H9 (cell line): ENCODE data around the gene DOCK2. TPM values are rescaled to one million over a fixed set of nuclear protein-coding genes. Genes with fewer than 3 reads are reported as not detected.

Experiments used
- DNase-seq: peaks from one replicate; pipeline ENCODE4 v3.0.0-alpha.2; 2017
- H2AFZ ChIP-seq: one replicate; pipeline ENCODE4 v1.6.1; 2013; ENCODE audit warnings: mild to moderate bottlenecking, low read length, control low read depth, moderate library complexity
- H2AK5ac ChIP-seq: 2 replicates; pipeline ENCODE4 v1.6.1; 2013; ENCODE audit warnings: low read length, control low read depth, mixed read lengths; ENCODE audit not compliant: insufficient read length
- H2BK120ac ChIP-seq: one replicate; pipeline ENCODE4 v1.6.1; 2013; ENCODE audit warnings: low read depth, mild to moderate bottlenecking, low read length, control low read depth, inconsistent platforms; ENCODE audit not compliant: poor library complexity, severe bottlenecking
- H2BK12ac ChIP-seq: 2 replicates; pipeline ENCODE4 v1.6.1; 2013; ENCODE audit warnings: low read length, control low read depth, mixed read lengths, low read depth; ENCODE audit not compliant: insufficient read length
- H2BK15ac ChIP-seq: 2 replicates; pipeline ENCODE4 v1.6.1; 2013; ENCODE audit warnings: low read depth, low read length, control low read depth
- H2BK20ac ChIP-seq: one replicate; pipeline ENCODE4 v1.6.1; 2013; ENCODE audit warnings: low read depth, mild to moderate bottlenecking, low read length, control low read depth, inconsistent platforms; ENCODE audit not compliant: poor library complexity, severe bottlenecking
- H2BK5ac ChIP-seq: 2 replicates; pipeline ENCODE4 v1.6.1; 2013; ENCODE audit warnings: low read length, control low read depth, mixed read lengths; ENCODE audit not compliant: insufficient read length
- H3K14ac ChIP-seq: 2 replicates; pipeline ENCODE4 v1.6.1; 2013; ENCODE audit warnings: low read length, control low read depth; ENCODE audit not compliant: insufficient read depth
- H3K18ac ChIP-seq: 2 replicates; pipeline ENCODE4 v1.6.1; 2013; ENCODE audit warnings: low read depth, mild to moderate bottlenecking, mixed read lengths, low read length, control low read depth; ENCODE audit not compliant: insufficient read length
- H3K23ac ChIP-seq: 2 replicates; pipeline ENCODE4 v1.6.1; 2013; ENCODE audit warnings: low read length, control low read depth, mixed read lengths, low read depth; ENCODE audit not compliant: insufficient read length
- H3K23me2 ChIP-seq: 2 replicates; pipeline ENCODE4 v1.6.1; 2013; ENCODE audit warnings: low read depth, mild to moderate bottlenecking, mixed read lengths, low read length, control low read depth; ENCODE audit not compliant: insufficient read length, poor library complexity, severe bottlenecking
- H3K27ac ChIP-seq: 2 replicates; pipeline ENCODE4 v1.5.1; 2013; ENCODE audit warnings: low read length, control low read depth, mixed read lengths, low read depth; ENCODE audit not compliant: insufficient read length
- H3K27me3 ChIP-seq: 2 replicates; pipeline ENCODE4 v1.6.1; 2013; ENCODE audit warnings: low read length, control low read depth, inconsistent platforms; ENCODE audit not compliant: insufficient read depth
- H3K4ac ChIP-seq: 2 replicates; pipeline ENCODE4 v1.6.1; 2013; ENCODE audit warnings: low read depth, mild to moderate bottlenecking, control low read depth, inconsistent platforms, low read length, moderate library complexity
- H3K4me1 ChIP-seq: 2 replicates; pipeline ENCODE4 v1.6.1; 2013; ENCODE audit warnings: low read length, control low read depth, inconsistent platforms; ENCODE audit not compliant: insufficient read depth
- H3K4me2 ChIP-seq: 2 replicates; pipeline ENCODE4 v1.6.1; 2013; ENCODE audit warnings: low read length, control low read depth, mixed read lengths; ENCODE audit not compliant: insufficient read length, insufficient read depth
- H3K56ac ChIP-seq: 2 replicates; pipeline ENCODE4 v1.6.1; 2013; ENCODE audit warnings: low read depth, mild to moderate bottlenecking, mixed read lengths, low read length, control low read depth; ENCODE audit not compliant: insufficient read length
- H3K79me1 ChIP-seq: 2 replicates; pipeline ENCODE4 v1.6.1; 2013; ENCODE audit warnings: low read depth, mild to moderate bottlenecking, moderate library complexity, low read length, control low read depth, inconsistent platforms; ENCODE audit not compliant: insufficient read depth, poor library complexity, severe bottlenecking
- H3K79me2 ChIP-seq: 2 replicates; pipeline ENCODE4 v1.6.1; 2013; ENCODE audit warnings: low read length, control low read depth, inconsistent platforms; ENCODE audit not compliant: insufficient read depth
- H3K9ac ChIP-seq: 2 replicates; pipeline ENCODE4 v1.6.1; 2013; ENCODE audit warnings: low read length, control low read depth, mixed read lengths; ENCODE audit not compliant: insufficient read length; ENCODE audit errors: extremely low read depth
- H3K9me3 ChIP-seq: one replicate; pipeline ENCODE4 v1.6.1; 2013; ENCODE audit warnings: low read depth, low read length, inconsistent platforms; ENCODE audit not compliant: control insufficient read depth
- H3T11ph ChIP-seq: one replicate; pipeline ENCODE4 v1.6.1; 2013; ENCODE audit warnings: mild to moderate bottlenecking, low read length, control low read depth, inconsistent platforms
- H4K20me1 ChIP-seq: one replicate; pipeline ENCODE4 v1.6.1; 2013; ENCODE audit not compliant: control insufficient read depth, insufficient read length, insufficient read depth
- H4K5ac ChIP-seq: 2 replicates; pipeline ENCODE4 v1.6.1; 2013; ENCODE audit warnings: low read depth, mild to moderate bottlenecking, mixed read lengths, low read length, control low read depth; ENCODE audit not compliant: insufficient read length
- H4K8ac ChIP-seq: replicated peaks from 2 replicates; pipeline ENCODE4 v1.6.1; 2013; ENCODE audit warnings: low read length, control low read depth, mixed read lengths, low read depth; ENCODE audit not compliant: insufficient read length
- H4K91ac ChIP-seq: 2 replicates; pipeline ENCODE4 v1.6.1; 2013; ENCODE audit warnings: low read depth, mild to moderate bottlenecking, moderate library complexity, mixed read lengths, low read length, control low read depth; ENCODE audit not compliant: insufficient read length
- H3K27ac Mint-ChIP-seq, 3 experiments: 2 replicates in 2 of 3; 3 replicates in 1 of 3; pipeline ENCODE4 v1.8.0; 2020 to 2021; ENCODE audit warnings: mixed read lengths in 3 of 3, mild to moderate bottlenecking in 1 of 3, moderate library complexity in 1 of 3
- H3K27me3 Mint-ChIP-seq: 2 replicates; pipeline ENCODE4 v1.8.0; 2021; ENCODE audit warnings: low read depth, mild to moderate bottlenecking, moderate library complexity, mixed read lengths
- H3K36me3 Mint-ChIP-seq, 3 experiments: 2 replicates in 2 of 3; 3 replicates in 1 of 3; pipeline ENCODE4 v1.8.0; 2020 to 2021; ENCODE audit warnings: low read depth in 3 of 3, mixed read lengths in 3 of 3; ENCODE audit not compliant: insufficient read depth in 1 of 3
- H3K4me1 Mint-ChIP-seq, 2 experiments: 2 replicates each; pipeline ENCODE4 v1.8.0; 2020; ENCODE audit warnings: mixed read lengths in 2 of 2
- H3K4me3 Mint-ChIP-seq, 2 experiments: 2 replicates in 1 of 2; 3 replicates in 1 of 2; pipeline ENCODE4 v1.8.0; 2020 to 2021; ENCODE audit warnings: mild to moderate bottlenecking in 2 of 2, mixed read lengths in 2 of 2, moderate library complexity in 1 of 2
- H3K9me3 Mint-ChIP-seq, 2 experiments: 2 replicates in 1 of 2; 3 replicates in 1 of 2; pipeline ENCODE4 v1.8.0; 2020; ENCODE audit warnings: mild to moderate bottlenecking in 2 of 2, mixed read lengths in 2 of 2, moderate library complexity in 1 of 2
- WGBS: extraction: QIAGEN DNeasy Blood & Tissue Kit; methylation state at CpG from one replicate; pipeline ENCODE4 v1.1.7; 2013; ENCODE audit warnings: missing lambda C conversion rate, low lambda C conversion rate, mixed read lengths; ENCODE audit not compliant: insufficient read length; ENCODE audit errors: extremely low coverage; 5-methylcytosine and 5-hydroxymethylcytosine counted together
- total RNA-seq: library from RNA; stranded (reverse); gene quantifications from 2 replicates; pipeline ENCODE4 v1.2.1, GENCODE V29; 2021
- TF ChIP-seq, protein P1 (sequence below): fragments of 200-600 bp; sonication (generic); conservative IDR thresholded peaks from 3 replicates; pipeline ENCODE4 v1.8.0; 2021; ENCODE audit warnings: antibody characterized with exemption, mild to moderate bottlenecking

The DOCK2 gene
- total RNA-seq, 1 experiment from 2014 or later, result 7.8 TPM

DNA sequence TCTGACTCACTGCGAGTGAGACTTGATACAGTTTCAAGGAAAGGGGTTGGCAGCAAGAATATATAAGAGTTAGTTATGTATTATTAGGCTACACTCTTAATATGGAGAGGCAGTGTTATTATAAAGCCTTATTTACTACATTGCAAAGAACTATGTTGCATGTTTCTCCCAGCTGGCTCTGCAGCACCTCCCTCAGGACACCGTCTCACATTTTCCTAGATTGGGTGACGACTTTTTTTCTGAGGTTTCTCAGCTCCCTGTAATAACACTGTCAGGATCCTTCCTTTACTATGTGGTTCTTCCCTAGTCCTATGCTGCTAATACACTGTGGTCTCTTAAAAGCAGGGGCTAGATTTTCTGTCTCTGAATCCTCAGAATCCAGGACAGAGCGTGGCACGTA lies 189.5 kb downstream of the DOCK2 start:
- no peak for DNase-seq
- Histone ChIP-seq H3K27ac (no peak overlapping the region), H2BK20ac (no peak overlapping the region), H3K56ac (no peak overlapping the region), H3K23me2 (no peaks in the 10 kb centered on the region), H3K9ac (no peak overlapping the region), H3K4ac (no peak overlapping the region), H3K27me3 (no peaks in the 10 kb centered on the region), H2BK12ac (no peak overlapping the region), H3K4me2 (no peak overlapping the region), H2AFZ (no peak overlapping the region), H3K4me1 (no peaks in the 10 kb centered on the region), H2BK120ac (no peak overlapping the region), H2AK5ac (no peak overlapping the region), H3K9me3 (no peaks in the 10 kb centered on the region), H3K79me2 (no peaks in the 10 kb centered on the region), H4K8ac (no peak overlapping the region), H3K18ac (no peak overlapping the region), H2BK5ac (no peak overlapping the region), H2BK15ac (no peak overlapping the region), H3T11ph (no peak overlapping the region), H4K91ac (no peak overlapping the region), H3K79me1 (no peaks in the 10 kb centered on the region), H3K14ac (no peak overlapping the region), H3K23ac (no peak overlapping the region), H4K5ac (no peak overlapping the region), H4K20me1 (no peaks in the 10 kb centered on the region)
- Mint-ChIP-seq H3K4me3 (no peak overlapping the region), H3K36me3 (no peaks in the 10 kb centered on the region; a peak in 1 of 7 replicates), H3K9me3 (peaks cover 0 to 6% of the 10 kb centered on the region in 2 experiments; a peak in 3 of 5 replicates), H3K4me1 (peaks cover 2 to 3% of the 10 kb centered on the region in 2 experiments; a peak in 1 of 4 replicates), H3K27ac (no peak overlapping the region), H3K27me3 (peaks cover 1% of the 10 kb centered on the region; the same call in 1 of the 2 replicates)
- TF ChIP-seq, protein P1, sequence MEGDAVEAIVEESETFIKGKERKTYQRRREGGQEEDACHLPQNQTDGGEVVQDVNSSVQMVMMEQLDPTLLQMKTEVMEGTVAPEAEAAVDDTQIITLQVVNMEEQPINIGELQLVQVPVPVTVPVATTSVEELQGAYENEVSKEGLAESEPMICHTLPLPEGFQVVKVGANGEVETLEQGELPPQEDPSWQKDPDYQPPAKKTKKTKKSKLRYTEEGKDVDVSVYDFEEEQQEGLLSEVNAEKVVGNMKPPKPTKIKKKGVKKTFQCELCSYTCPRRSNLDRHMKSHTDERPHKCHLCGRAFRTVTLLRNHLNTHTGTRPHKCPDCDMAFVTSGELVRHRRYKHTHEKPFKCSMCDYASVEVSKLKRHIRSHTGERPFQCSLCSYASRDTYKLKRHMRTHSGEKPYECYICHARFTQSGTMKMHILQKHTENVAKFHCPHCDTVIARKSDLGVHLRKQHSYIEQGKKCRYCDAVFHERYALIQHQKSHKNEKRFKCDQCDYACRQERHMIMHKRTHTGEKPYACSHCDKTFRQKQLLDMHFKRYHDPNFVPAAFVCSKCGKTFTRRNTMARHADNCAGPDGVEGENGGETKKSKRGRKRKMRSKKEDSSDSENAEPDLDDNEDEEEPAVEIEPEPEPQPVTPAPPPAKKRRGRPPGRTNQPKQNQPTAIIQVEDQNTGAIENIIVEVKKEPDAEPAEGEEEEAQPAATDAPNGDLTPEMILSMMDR, result peak; percentile 65
- no CpG with 5 or more reads among the region's 5 CpGs for WGBS
